GM13976 (cell line): ENCODE results near the gene C2orf74.

Experiments
- DNase-seq: peaks from one replicate; pipeline ENCODE4 v3.0.0; 2012; ENCODE audit warnings: low spot score
- CTCF ChIP-seq: IDR thresholded peaks from 2 replicates; pipeline ENCODE4 v1.5.1; 2012; ENCODE audit warnings: borderline replicate concordance, mild to moderate bottlenecking; ENCODE audit not compliant: insufficient read depth; ENCODE audit errors: extremely low read depth, missing control alignments, control extremely low read depth
- in situ Hi-C: fragments of 300-500 bp; cut with MboI; formaldehyde crosslinking; loops from one replicate; pipeline ENCODE4 v1.12.0; 2022; ENCODE audit warnings: low sequenced_read_pairs, mixed read lengths, inconsistent platforms; ENCODE audit not compliant: unreplicated experiment

Gene C2orf74

GRCh38 chr2:61178603-61179545, 16.9 kb downstream of the C2orf74 start:
- peak; percentile 46 for DNase-seq
- no peak for TF ChIP-seq CTCF
- in situ Hi-C loops: no loop called here

- no peak for TF ChIP-seq CTCF
- in situ Hi-C loops: no loop called here
- DNase-seq: no peak
These were observed 18.0 kb downstream of the C2orf74 start for GRCh38 chr2:61179701-61180639.

- in situ Hi-C loops: no loop called here
- no peak for DNase-seq
- TF ChIP-seq CTCF: no peak
These were observed 18.7 kb downstream of the C2orf74 start for GRCh38 chr2:61180686-61181085.

GRCh38 chr2:61181382-61182058, 19.5 kb downstream of the C2orf74 start:
- no peak for DNase-seq
- in situ Hi-C loops: no loop called here
- TF ChIP-seq CTCF: no peak

GRCh38 chr2:61182059-61182383, 20.0 kb downstream of the C2orf74 start:
- DNase-seq: no peak
- TF ChIP-seq CTCF: no peak
- in situ Hi-C loops: no loop called here

GRCh38 chr2:61183795-61184194, 21.8 kb downstream of the C2orf74 start:
- in situ Hi-C loops: no loop called here
- no peak for TF ChIP-seq CTCF
- no peak for DNase-seq
